Skeletal muscle satellite cell (primary cell): ENCODE measurements around the gene CNTLN.

Experiments
- H3K27me3 ChIP-seq: 2 replicates; pipeline ENCODE4 v1.7.0; 2013; ENCODE audit warnings: low read length; ENCODE audit not compliant: control insufficient read depth, insufficient read depth
- H3K36me3 ChIP-seq: 2 replicates; pipeline ENCODE4 v1.7.0; 2013; ENCODE audit warnings: mild to moderate bottlenecking, control low read depth, low read length; ENCODE audit not compliant: insufficient read depth
- H3K4me1 ChIP-seq: 2 replicates; pipeline ENCODE4 v1.7.0; 2013; ENCODE audit warnings: low read length; ENCODE audit not compliant: control insufficient read depth, insufficient read depth
- H3K4me2 ChIP-seq: 2 replicates; pipeline ENCODE4 v1.7.0; 2013; ENCODE audit warnings: mild to moderate bottlenecking, low read length
- H3K4me3 ChIP-seq: 2 replicates; pipeline ENCODE4 v1.7.0; 2013; ENCODE audit warnings: low read length
- H3K9ac ChIP-seq: 2 replicates; pipeline ENCODE4 v1.7.0; 2013; ENCODE audit warnings: mild to moderate bottlenecking, low read depth, low read length, moderate library complexity
- H3K9me3 ChIP-seq: replicated peaks from 2 replicates; pipeline ENCODE4 v1.7.0; 2013; ENCODE audit warnings: mild to moderate bottlenecking, control low read depth, low read length

The CNTLN gene

DNA sequence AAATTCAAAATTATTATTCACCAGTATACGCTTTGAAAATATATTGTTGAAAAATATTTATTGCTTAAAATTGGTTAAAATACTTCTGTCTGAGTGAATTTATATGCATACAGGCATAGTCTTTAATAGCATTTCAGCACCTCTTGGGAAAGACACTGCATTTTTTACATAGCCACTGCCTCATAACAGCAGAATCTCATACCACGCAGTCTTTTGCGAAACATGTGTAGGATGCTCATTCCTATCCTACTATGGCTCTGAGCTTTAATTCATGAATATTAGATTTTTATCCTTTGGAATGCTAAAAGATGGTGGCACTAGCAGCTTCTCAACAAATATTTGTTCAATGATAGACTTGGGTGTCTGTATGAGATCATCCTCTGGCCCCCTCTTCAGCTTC is 350.1 kb downstream of the CNTLN start:
- no peak overlapping the region for H3K9ac ChIP-seq
- H3K36me3 ChIP-seq = no peaks in the 10 kb centered on the region
- no peak overlapping the region for H3K4me2 ChIP-seq
- H3K4me3 ChIP-seq = no peak overlapping the region
- no peaks in the 10 kb centered on the region for H3K4me1 ChIP-seq
- H3K27me3 ChIP-seq = no peaks in the 10 kb centered on the region
- H3K9me3 ChIP-seq = no peaks in the 10 kb centered on the region

- Histone ChIP-seq H3K9me3 (no peaks in the 10 kb centered on the region), H3K9ac (no peak overlapping the region), H3K4me1 (no peaks in the 10 kb centered on the region), H3K36me3 (no peaks in the 10 kb centered on the region), H3K4me2 (no peak overlapping the region), H3K27me3 (no peaks in the 10 kb centered on the region), H3K4me3 (no peak overlapping the region)
Observed at GRCh38 chr9:17486396-17486795, 351.6 kb downstream of the CNTLN start.

DNA sequence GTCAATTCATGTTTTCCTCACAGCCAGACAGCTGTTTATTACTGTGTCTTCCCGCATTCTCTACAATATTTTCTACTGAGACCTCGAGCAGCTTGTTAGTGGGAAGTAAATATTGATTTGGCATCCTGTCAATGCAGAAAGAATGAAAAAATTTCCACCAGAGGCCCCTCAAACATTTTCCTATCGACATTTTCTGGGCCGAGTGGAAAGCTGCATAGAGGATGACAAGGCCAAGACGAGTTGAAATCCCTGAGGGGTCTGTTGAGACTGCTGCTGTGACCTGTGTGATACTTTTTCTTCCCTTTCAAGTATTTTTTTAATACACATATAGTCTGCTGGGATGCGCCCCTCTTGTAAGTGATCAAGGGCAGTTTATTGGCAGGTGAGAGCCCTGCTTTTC is 352.6 kb downstream of the CNTLN start:
- Histone ChIP-seq H3K36me3 (no peaks in the 10 kb centered on the region), H3K9ac (no peak overlapping the region), H3K4me1 (no peaks in the 10 kb centered on the region), H3K4me3 (no peak overlapping the region), H3K9me3 (no peaks in the 10 kb centered on the region), H3K27me3 (no peaks in the 10 kb centered on the region), H3K4me2 (no peak overlapping the region)

GRCh38 chr9:17488662-17489061 is 353.8 kb downstream of the CNTLN start:
- H3K27me3 ChIP-seq = no peaks in the 10 kb centered on the region
- no peaks in the 10 kb centered on the region for H3K36me3 ChIP-seq
- H3K4me2 ChIP-seq = no peak overlapping the region
- H3K9ac ChIP-seq = no peak overlapping the region
- no peaks in the 10 kb centered on the region for H3K9me3 ChIP-seq
- H3K4me1 ChIP-seq = no peaks in the 10 kb centered on the region
- H3K4me3 ChIP-seq = no peak overlapping the region

- H3K4me3 ChIP-seq = no peak overlapping the region
- no peaks in the 10 kb centered on the region for H3K36me3 ChIP-seq
- H3K9ac ChIP-seq = no peak overlapping the region
- no peaks in the 10 kb centered on the region for H3K27me3 ChIP-seq
- no peaks in the 10 kb centered on the region for H3K4me1 ChIP-seq
- no peaks in the 10 kb centered on the region for H3K9me3 ChIP-seq
- no peak overlapping the region for H3K4me2 ChIP-seq
Observed at GRCh38 chr9:17490110-17490509, 355.3 kb downstream of the CNTLN start.

GRCh38 chr9:17491780-17492179 is 356.9 kb downstream of the CNTLN start:
- no peaks in the 10 kb centered on the region for H3K9me3 ChIP-seq
- no peaks in the 10 kb centered on the region for H3K27me3 ChIP-seq
- no peaks in the 10 kb centered on the region for H3K4me1 ChIP-seq
- H3K9ac ChIP-seq = no peak overlapping the region
- H3K4me2 ChIP-seq = no peak overlapping the region
- no peak overlapping the region for H3K4me3 ChIP-seq
- no peaks in the 10 kb centered on the region for H3K36me3 ChIP-seq

DNA sequence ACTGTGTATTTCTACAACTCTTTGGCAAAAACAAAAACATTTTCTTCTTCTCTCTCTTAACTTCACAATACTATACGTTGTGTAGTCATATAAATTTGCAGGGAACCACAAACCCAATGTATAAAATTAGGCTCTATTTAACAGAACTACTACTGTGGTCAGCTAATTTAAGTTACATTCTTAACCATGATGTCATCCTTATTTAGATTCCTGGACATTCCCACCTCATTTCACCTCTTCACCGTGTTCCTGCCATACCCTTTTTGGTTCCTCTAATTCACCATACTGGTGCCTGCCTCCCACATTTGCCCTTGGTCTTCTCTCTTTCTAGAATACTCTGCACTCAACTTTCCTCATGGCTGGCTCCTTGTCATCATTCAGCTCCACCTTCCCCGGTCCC is 368.4 kb downstream of the CNTLN start:
- no peaks in the 10 kb centered on the region for H3K9me3 ChIP-seq
- H3K4me3 ChIP-seq = no peak overlapping the region
- H3K27me3 ChIP-seq = no peaks in the 10 kb centered on the region
- H3K36me3 ChIP-seq = no peaks in the 10 kb centered on the region
- H3K9ac ChIP-seq = no peak overlapping the region
- H3K4me1 ChIP-seq = no peaks in the 10 kb centered on the region
- no peak overlapping the region for H3K4me2 ChIP-seq

- H3K4me1 ChIP-seq = no peaks in the 10 kb centered on the region
- no peaks in the 10 kb centered on the region for H3K27me3 ChIP-seq
- H3K36me3 ChIP-seq = no peaks in the 10 kb centered on the region
- H3K4me3 ChIP-seq = no peak overlapping the region
- no peaks in the 10 kb centered on the region for H3K9me3 ChIP-seq
- H3K4me2 ChIP-seq = no peak overlapping the region
- H3K9ac ChIP-seq = no peak overlapping the region
Observed at GRCh38 chr9:17509151-17509550, 374.3 kb downstream of the CNTLN start.

- Histone ChIP-seq H3K9me3 (no peaks in the 10 kb centered on the region), H3K36me3 (no peaks in the 10 kb centered on the region), H3K27me3 (no peaks in the 10 kb centered on the region), H3K4me3 (no peak overlapping the region), H3K9ac (no peak overlapping the region), H3K4me1 (no peaks in the 10 kb centered on the region), H3K4me2 (no peak overlapping the region)
Observed at GRCh38 chr9:17509701-17510100, 374.9 kb downstream of the CNTLN start.

DNA sequence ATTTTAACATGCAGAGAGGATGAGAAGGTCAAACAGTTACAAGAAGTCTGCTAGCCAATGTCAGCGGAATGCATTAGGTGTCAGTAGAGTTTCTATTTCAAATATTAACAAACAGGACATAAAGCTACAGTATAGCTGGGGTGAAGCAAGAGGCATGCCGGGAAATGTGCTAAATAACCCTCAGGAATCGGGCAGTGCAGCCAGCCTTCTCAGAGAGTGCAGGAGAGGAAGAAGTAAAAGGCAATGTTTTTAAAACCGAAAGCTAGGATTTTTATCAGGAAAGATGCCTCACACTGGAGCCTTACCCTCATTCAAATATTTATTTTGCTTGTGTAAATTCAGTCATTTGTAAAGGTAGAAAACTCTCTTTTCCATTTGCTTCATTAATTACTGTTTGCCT is 384.9 kb downstream of the CNTLN start:
- Histone ChIP-seq H3K4me3 (no peak overlapping the region), H3K4me2 (no peak overlapping the region), H3K36me3 (no peaks in the 10 kb centered on the region), H3K9ac (no peak overlapping the region), H3K9me3 (no peaks in the 10 kb centered on the region), H3K4me1 (no peaks in the 10 kb centered on the region), H3K27me3 (no peaks in the 10 kb centered on the region)

DNA sequence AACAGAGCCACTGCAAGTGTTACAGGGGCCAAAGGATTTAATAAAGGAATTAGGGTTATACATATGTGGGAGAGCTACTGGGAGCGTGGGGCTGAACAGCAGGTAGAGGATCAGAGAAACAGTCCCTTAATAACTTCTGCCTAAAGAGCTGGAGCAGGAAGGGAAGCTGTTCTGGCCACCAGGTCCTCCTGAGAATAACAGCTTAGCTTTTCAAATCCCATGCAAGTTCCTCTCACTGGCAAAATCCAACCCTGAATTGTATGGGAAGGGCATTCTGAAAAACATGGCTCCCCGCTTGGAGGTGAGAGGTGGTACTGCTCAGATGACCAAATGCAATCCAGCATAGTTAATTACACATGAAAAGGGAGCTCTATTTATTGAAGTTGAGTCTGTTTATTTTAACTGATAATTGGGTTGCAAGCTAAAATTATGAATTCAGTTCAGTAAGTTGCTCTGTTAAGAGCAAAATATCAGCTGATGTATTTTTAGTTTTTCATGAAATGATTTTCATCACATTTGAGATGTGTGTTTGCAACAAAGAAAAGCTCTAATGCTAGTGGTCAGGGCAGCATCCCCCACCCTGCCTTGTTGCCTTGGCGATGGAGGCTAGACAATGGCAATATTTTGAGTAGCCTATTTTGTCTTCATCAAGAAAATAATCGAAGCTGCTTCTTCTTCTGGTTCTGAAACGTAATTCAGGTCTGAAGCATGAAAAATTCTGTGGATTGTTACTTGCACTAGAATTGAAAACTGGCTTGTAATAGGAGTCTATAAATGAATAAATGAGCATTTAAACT is 385.6 kb downstream of the CNTLN start:
- H3K4me2 ChIP-seq = no peak overlapping the region
- H3K36me3 ChIP-seq = no peaks in the 10 kb centered on the region
- H3K4me3 ChIP-seq = no peak overlapping the region
- no peak overlapping the region for H3K9ac ChIP-seq
- H3K4me1 ChIP-seq = no peaks in the 10 kb centered on the region
- no peaks in the 10 kb centered on the region for H3K9me3 ChIP-seq
- H3K27me3 ChIP-seq = no peaks in the 10 kb centered on the region

- H3K9ac ChIP-seq = no peak overlapping the region
- no peaks in the 10 kb centered on the region for H3K9me3 ChIP-seq
- H3K27me3 ChIP-seq = no peaks in the 10 kb centered on the region
- no peak overlapping the region for H3K4me3 ChIP-seq
- H3K4me1 ChIP-seq = no peaks in the 10 kb centered on the region
- H3K36me3 ChIP-seq = no peaks in the 10 kb centered on the region
- no peak overlapping the region for H3K4me2 ChIP-seq
Observed at GRCh38 chr9:17521100-17521855, 386.4 kb downstream of the CNTLN start.
